ENCODE data around the gene FMNL2.

The FMNL2 gene

GRCh38 chr2:152553518-152553917 is 218.5 kb downstream of the FMNL2 start:
- H3K9me2 ChIP-seq (replicated peaks; ENCODE audit: insufficient read depth, low read length), result no peaks in the 10 kb centered on the region
- 0 out of 2 replicates have a peak, but pooled peaks cover 3% of the 10 kb centered on the region for H3K4me1 ChIP-seq (ENCODE audit: low read length)
- H3K4me3 ChIP-seq (ENCODE audit: low read length), result no peak overlapping the region
- no peaks in the 10 kb centered on the region for H3F3A ChIP-seq (ENCODE audit: insufficient read depth, low read length)
- no peak overlapping the region for H3K4me2 ChIP-seq (ENCODE audit: low read depth, low read length)
- H4K20me1 ChIP-seq (ENCODE audit: insufficient read depth, low read length), result no peaks in the 10 kb centered on the region
- no peak overlapping the region for H3K27ac ChIP-seq (ENCODE audit: low read length)
- no peaks in the 10 kb centered on the region for H3K9me3 ChIP-seq (replicated peaks; ENCODE audit: insufficient read depth, low read length)
- no peaks in the 10 kb centered on the region for H3K79me2 ChIP-seq (ENCODE audit: low read length)
- no peak for TF ChIP-seq EZH2 (optimal IDR thresholded peaks at IDR 0.05; ENCODE audit: low read depth, low read length)
- TF ChIP-seq CTCF (IDR thresholded peaks at IDR 0.05; ENCODE audit: low read length), result no peak
- TF ChIP-seq EZH2phosphoT487 (IDR thresholded peaks at IDR 0.05; ENCODE audit: low read length), result no peak
- no peak overlapping the region for H3K9ac ChIP-seq (ENCODE audit: low read length)
- no peak overlapping the region for H2AFZ ChIP-seq (ENCODE audit: low read length)
- no peak for DNase-seq
- H3K36me3 ChIP-seq (replicated peaks; ENCODE audit: insufficient read depth, low read length), result no peaks in the 10 kb centered on the region
- H3K27me3 ChIP-seq (replicated peaks; ENCODE audit: insufficient read depth, low read length), result no peaks in the 10 kb centered on the region

GRCh38 chr2:152555048-152555447 is 220.1 kb downstream of the FMNL2 start:
- no peak overlapping the region for H3K9ac ChIP-seq (ENCODE audit: low read length)
- no peaks in the 10 kb centered on the region for H3K27me3 ChIP-seq (replicated peaks; ENCODE audit: insufficient read depth, low read length)
- H3K4me1 ChIP-seq (ENCODE audit: low read length), result 0 out of 2 replicates have a peak, but pooled peaks cover 3% of the 10 kb centered on the region
- H3K36me3 ChIP-seq (replicated peaks; ENCODE audit: insufficient read depth, low read length), result no peaks in the 10 kb centered on the region
- H3K27ac ChIP-seq (ENCODE audit: low read length), result no peak overlapping the region
- no peaks in the 10 kb centered on the region for H3K9me2 ChIP-seq (replicated peaks; ENCODE audit: insufficient read depth, low read length)
- no peak overlapping the region for H3K4me2 ChIP-seq (ENCODE audit: low read depth, low read length)
- no peak for DNase-seq
- H4K20me1 ChIP-seq (ENCODE audit: insufficient read depth, low read length), result no peaks in the 10 kb centered on the region
- H2AFZ ChIP-seq (ENCODE audit: low read length), result no peak overlapping the region
- H3K9me3 ChIP-seq (replicated peaks; ENCODE audit: insufficient read depth, low read length), result no peaks in the 10 kb centered on the region
- no peak for TF ChIP-seq EZH2 (optimal IDR thresholded peaks at IDR 0.05; ENCODE audit: low read depth, low read length)
- 0 out of 2 replicates have a peak, but pooled peaks have one; percentile 10 for TF ChIP-seq CTCF (IDR thresholded peaks at IDR 0.05; ENCODE audit: low read length)
- TF ChIP-seq EZH2phosphoT487 (IDR thresholded peaks at IDR 0.05; ENCODE audit: low read length), result no peak
- no peaks in the 10 kb centered on the region for H3F3A ChIP-seq (ENCODE audit: insufficient read depth, low read length)
- H3K4me3 ChIP-seq (ENCODE audit: low read length), result no peak overlapping the region
- no peaks in the 10 kb centered on the region for H3K79me2 ChIP-seq (ENCODE audit: low read length)

- Histone ChIP-seq H2AFZ (ENCODE audit: low read length) (no peak overlapping the region), H4K20me1 (ENCODE audit: insufficient read depth, low read length) (no peaks in the 10 kb centered on the region), H3F3A (ENCODE audit: insufficient read depth, low read length) (no peaks in the 10 kb centered on the region), H3K27me3 (replicated peaks; ENCODE audit: insufficient read depth, low read length) (no peaks in the 10 kb centered on the region), H3K9me3 (replicated peaks; ENCODE audit: insufficient read depth, low read length) (no peaks in the 10 kb centered on the region), H3K27ac (ENCODE audit: low read length) (no peak overlapping the region), H3K4me3 (ENCODE audit: low read length) (no peak overlapping the region), H3K4me1 (ENCODE audit: low read length) (0 out of 2 replicates have a peak, but pooled peaks cover 3% of the 10 kb centered on the region), H3K4me2 (ENCODE audit: low read depth, low read length) (no peak overlapping the region), H3K9me2 (replicated peaks; ENCODE audit: insufficient read depth, low read length) (no peaks in the 10 kb centered on the region), H3K79me2 (ENCODE audit: low read length) (no peaks in the 10 kb centered on the region), H3K9ac (ENCODE audit: low read length) (no peak overlapping the region), H3K36me3 (replicated peaks; ENCODE audit: insufficient read depth, low read length) (no peaks in the 10 kb centered on the region)
- no peak for DNase-seq
- TF ChIP-seq CTCF (IDR thresholded peaks at IDR 0.05; ENCODE audit: low read length) (no peak), EZH2 (optimal IDR thresholded peaks at IDR 0.05; ENCODE audit: low read depth, low read length) (no peak), EZH2phosphoT487 (IDR thresholded peaks at IDR 0.05; ENCODE audit: low read length) (no peak)
Observed at GRCh38 chr2:152556506-152556905, 221.5 kb downstream of the FMNL2 start.

All from MM.1S (cell line).